ENCODE results near the gene CLDN19.

DNA sequence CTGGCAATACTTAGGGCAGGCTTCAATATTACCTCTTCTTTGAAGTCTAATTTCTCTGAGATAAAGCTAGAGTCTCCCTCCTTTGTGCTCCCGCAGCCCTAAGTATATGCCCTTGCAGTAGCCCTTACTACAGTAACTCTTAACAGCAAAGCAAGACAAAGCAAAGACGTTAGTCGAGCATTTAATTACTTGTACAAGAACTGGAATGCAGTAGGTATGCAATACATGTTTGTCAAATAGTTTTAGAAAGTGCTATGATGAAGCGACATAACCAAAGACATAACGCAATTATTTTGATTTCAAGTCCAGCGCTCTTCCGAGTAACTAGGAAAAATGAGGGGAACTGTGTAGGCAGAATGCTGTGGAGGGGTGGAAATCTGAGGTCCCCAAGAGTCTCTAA lies 25.2 kb upstream of the CLDN19 start:
- TF ChIP-seq, protein P1, sequence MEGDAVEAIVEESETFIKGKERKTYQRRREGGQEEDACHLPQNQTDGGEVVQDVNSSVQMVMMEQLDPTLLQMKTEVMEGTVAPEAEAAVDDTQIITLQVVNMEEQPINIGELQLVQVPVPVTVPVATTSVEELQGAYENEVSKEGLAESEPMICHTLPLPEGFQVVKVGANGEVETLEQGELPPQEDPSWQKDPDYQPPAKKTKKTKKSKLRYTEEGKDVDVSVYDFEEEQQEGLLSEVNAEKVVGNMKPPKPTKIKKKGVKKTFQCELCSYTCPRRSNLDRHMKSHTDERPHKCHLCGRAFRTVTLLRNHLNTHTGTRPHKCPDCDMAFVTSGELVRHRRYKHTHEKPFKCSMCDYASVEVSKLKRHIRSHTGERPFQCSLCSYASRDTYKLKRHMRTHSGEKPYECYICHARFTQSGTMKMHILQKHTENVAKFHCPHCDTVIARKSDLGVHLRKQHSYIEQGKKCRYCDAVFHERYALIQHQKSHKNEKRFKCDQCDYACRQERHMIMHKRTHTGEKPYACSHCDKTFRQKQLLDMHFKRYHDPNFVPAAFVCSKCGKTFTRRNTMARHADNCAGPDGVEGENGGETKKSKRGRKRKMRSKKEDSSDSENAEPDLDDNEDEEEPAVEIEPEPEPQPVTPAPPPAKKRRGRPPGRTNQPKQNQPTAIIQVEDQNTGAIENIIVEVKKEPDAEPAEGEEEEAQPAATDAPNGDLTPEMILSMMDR (conservative IDR thresholded peaks at IDR 0.05 in 1 of 2, IDR thresholded peaks at IDR 0.05 in 1 of 2; ENCODE audit: extremely low read depth in 1 of 2, insufficient read depth in 1 of 2, low read depth in 1 of 2, low read length in 2 of 2), result no peak
- no peak for TF ChIP-seq EZH2 (IDR thresholded peaks at IDR 0.05; ENCODE audit: borderline replicate concordance, low read length)

All from mammary epithelial cell (primary cell).